Fibroblast of lung (primary cell): ENCODE data around the gene C2orf78. TPM values are rescaled to one million over a fixed set of nuclear protein-coding genes. Genes with fewer than 3 reads are reported as not detected.

Source experiments
- DNase-seq, 2 donors: peaks; one replicate each; pipeline versions ENCODE4 v3.0.0 to v3.0.0-alpha.2; 2010; ENCODE audit warnings: low read depth in 2 of 2
- H2AFZ ChIP-seq: 2 replicates; pipeline ENCODE4 v1.5.1; 2012; ENCODE audit warnings: low read length, control low read depth, inconsistent platforms
- H3K27ac ChIP-seq: 2 replicates; pipeline ENCODE4 v1.5.1; 2011; ENCODE audit warnings: low read length, control low read depth; ENCODE audit not compliant: insufficient read depth
- H3K27me3 ChIP-seq: 2 replicates; pipeline ENCODE4 v1.5.1; 2011; ENCODE audit warnings: mild to moderate bottlenecking, low read length; ENCODE audit not compliant: control insufficient read depth, insufficient read depth
- H3K36me3 ChIP-seq: 2 replicates; pipeline ENCODE4 v1.5.1; 2011; ENCODE audit warnings: low read length; ENCODE audit not compliant: control insufficient read depth, insufficient read depth
- H3K4me1 ChIP-seq: 2 replicates; pipeline ENCODE4 v1.5.1; 2011; ENCODE audit warnings: low read length; ENCODE audit not compliant: control insufficient read depth, insufficient read depth; ENCODE audit errors: extremely low read depth
- H3K4me2 ChIP-seq: 2 replicates; pipeline ENCODE4 v1.5.1; 2011; ENCODE audit warnings: low read length, control low read depth; ENCODE audit not compliant: insufficient read depth; ENCODE audit errors: extremely low read depth
- H3K4me3 ChIP-seq, 4 experiments: fragments of 200-600 bp in 1 of 4; sonication (generic) in 1 of 4; replicated peaks in 1 of 4; 2 replicates each; pipeline ENCODE4 v1.5.1; 2011 to 2016; ENCODE audit warnings: low read length in 4 of 4, low read depth in 3 of 4, mild to moderate bottlenecking in 3 of 4, control low read depth in 2 of 4, inconsistent platforms in 1 of 4, mixed read lengths in 1 of 4; ENCODE audit not compliant: insufficient read depth in 1 of 4; ENCODE audit errors: control extremely low read depth in 1 of 4
- H3K79me2 ChIP-seq: 2 replicates; pipeline ENCODE4 v1.5.1; 2012; ENCODE audit warnings: mild to moderate bottlenecking, low read length, inconsistent platforms; ENCODE audit not compliant: control insufficient read depth, insufficient read depth
- H3K9ac ChIP-seq: 2 replicates; pipeline ENCODE4 v1.5.1; 2011; ENCODE audit warnings: mild to moderate bottlenecking, low read length, control low read depth; ENCODE audit not compliant: insufficient read depth
- H3K9me3 ChIP-seq: 2 replicates; pipeline ENCODE4 v1.5.1; 2012; ENCODE audit warnings: low read depth, low read length; ENCODE audit not compliant: control insufficient read depth, insufficient read depth
- H4K20me1 ChIP-seq: 2 replicates; pipeline ENCODE4 v1.5.1; 2011; ENCODE audit warnings: low read length; ENCODE audit not compliant: control insufficient read depth, insufficient read depth; ENCODE audit errors: extremely low read depth
- CTCF ChIP-seq, 2 donors: IDR thresholded peaks in 1 of 2; conservative IDR thresholded peaks in 1 of 2; 1 replicate in 1 of 2; 2 replicates in 1 of 2; pipeline ENCODE4 v1.5.1; 2011 to 2012; ENCODE audit warnings: low read length in 2 of 2, control low read depth in 1 of 2, inconsistent platforms in 1 of 2, low read depth in 1 of 2, mild to moderate bottlenecking in 1 of 2
- EZH2 ChIP-seq: IDR thresholded peaks from 2 replicates; pipeline ENCODE4 v1.5.1; 2012; ENCODE audit warnings: low read length, control low read depth, mild to moderate bottlenecking; ENCODE audit errors: missing control alignments
- polyA plus RNA-seq, 2 donors: library from polyadenylated mRNA; depleted of rRNA in 1 of 2; stranded (reverse) in 1 of 2; unstranded in 1 of 2; fragments of >200 nt; gene quantifications; 2 replicates each; pipeline ENCODE4 v1.2.1, GENCODE V29; 2011 to 2012; ENCODE audit warnings: missing spikeins in 1 of 2
- total RNA-seq: library from RNA; depleted of rRNA; stranded (reverse); fragments of >200 nt; gene quantifications from 2 replicates; pipeline ENCODE4 v1.2.1, GENCODE V29; 2014

C2orf78 gene
- total and polyA plus RNA-seq, 2 donors (not counting 1 experiment from before 2014, with no cell fraction given) = not detected

- H3K9me3 ChIP-seq = no peaks in the 10 kb centered on the region
- no peak overlapping the region for H3K9ac ChIP-seq
- no peaks in the 10 kb centered on the region for H4K20me1 ChIP-seq
- H3K27me3 ChIP-seq = no peaks in the 10 kb centered on the region
- H3K27ac ChIP-seq = no peak overlapping the region
- H3K4me2 ChIP-seq = no peak overlapping the region
- peaks cover 15% of the 10 kb centered on the region for H3K4me1 ChIP-seq
- peaks cover 1% of the 10 kb centered on the region for H3K36me3 ChIP-seq
- DNase-seq = peak; percentile 84 to 99
- H3K4me3 ChIP-seq = no peak overlapping the region
- no peaks in the 10 kb centered on the region for H3K79me2 ChIP-seq
- TF ChIP-seq EZH2 (no peak), CTCF (conservative IDR thresholded peaks at IDR 0.05 in 1 of 2, IDR thresholded peaks at IDR 0.05 in 1 of 2; ENCODE audit: low read depth in 1 of 2, low read length in 2 of 2) (no peak)
- no peak overlapping the region for H2AFZ ChIP-seq
Observed at GRCh38 chr2:73856214-73856613, 72.2 kb downstream of the C2orf78 start.

- Histone ChIP-seq H4K20me1 (no peaks in the 10 kb centered on the region), H3K4me3 (no peak overlapping the region), H3K36me3 (peaks cover 3% of the 10 kb centered on the region), H3K79me2 (no peaks in the 10 kb centered on the region), H2AFZ (no peak overlapping the region), H3K9me3 (no peaks in the 10 kb centered on the region), H3K27ac (no peak overlapping the region), H3K4me2 (no peak overlapping the region), H3K27me3 (no peaks in the 10 kb centered on the region), H3K4me1 (peaks cover 9% of the 10 kb centered on the region), H3K9ac (no peak overlapping the region)
- DNase-seq = peak; percentile 82 to 91
- TF ChIP-seq EZH2 (no peak), CTCF (conservative IDR thresholded peaks at IDR 0.05 in 1 of 2, IDR thresholded peaks at IDR 0.05 in 1 of 2; ENCODE audit: low read depth in 1 of 2, low read length in 2 of 2) (no peak)
Observed at GRCh38 chr2:73859721-73860586, 76.0 kb downstream of the C2orf78 start.

- H3K9ac ChIP-seq = no peak overlapping the region
- no peak overlapping the region for H3K4me3 ChIP-seq
- H2AFZ ChIP-seq = no peak overlapping the region
- peaks cover 5% of the 10 kb centered on the region for H3K36me3 ChIP-seq
- no peaks in the 10 kb centered on the region for H4K20me1 ChIP-seq
- H3K79me2 ChIP-seq = no peaks in the 10 kb centered on the region
- H3K27me3 ChIP-seq = no peaks in the 10 kb centered on the region
- TF ChIP-seq CTCF (conservative IDR thresholded peaks at IDR 0.05 in 1 of 2, IDR thresholded peaks at IDR 0.05 in 1 of 2; ENCODE audit: low read depth in 1 of 2, low read length in 2 of 2) (no peak), EZH2 (no peak)
- DNase-seq = no peak
- no peaks in the 10 kb centered on the region for H3K9me3 ChIP-seq
- peaks cover 4% of the 10 kb centered on the region for H3K4me1 ChIP-seq
- no peak overlapping the region for H3K27ac ChIP-seq
- H3K4me2 ChIP-seq = no peak overlapping the region
Observed at GRCh38 chr2:73862987-73863386, 79.0 kb downstream of the C2orf78 start.

Other genes starting within 250 kb of the C2orf78 start
- not detected in 2 replicates for gene NAT8, start 141.8 kb upstream of the C2orf78 start, total RNA-seq
- gene NAT8, start 141.8 kb upstream of the C2orf78 start, polyA plus RNA-seq = not detected in 2 replicates
- gene TPRKB, start 46.8 kb upstream of the C2orf78 start, total RNA-seq = 16.5 and 19.5 TPM in 2 replicates
- 26.8 and 36.5 TPM in 2 replicates for gene TPRKB, start 46.8 kb upstream of the C2orf78 start, polyA plus RNA-seq
- gene DUSP11, start 4.1 kb upstream of the C2orf78 start, total RNA-seq = 24.9 and 31.7 TPM in 2 replicates
- gene DUSP11, start 4.1 kb upstream of the C2orf78 start, polyA plus RNA-seq = 36.1 and 38.0 TPM in 2 replicates
- 23.3 and 23.6 TPM in 2 replicates for gene STAMBP, start 44.8 kb downstream of the C2orf78 start, total RNA-seq
- gene STAMBP, start 44.8 kb downstream of the C2orf78 start, polyA plus RNA-seq = 38.2 and 44.2 TPM in 2 replicates
- 4.1 TPM in 2 replicates for gene ACTG2, start 108.8 kb downstream of the C2orf78 start, total RNA-seq
- gene ACTG2, start 108.8 kb downstream of the C2orf78 start, polyA plus RNA-seq = 107 and 600 TPM in 2 replicates
- gene DGUOK, start 142.7 kb downstream of the C2orf78 start, total RNA-seq = 51.6 and 54.3 TPM in 2 replicates
- gene DGUOK, start 142.7 kb downstream of the C2orf78 start, polyA plus RNA-seq = 83.2 and 93.7 TPM in 2 replicates
- 2.6 and 3.1 TPM in 2 replicates for gene TET3, start 200.7 kb downstream of the C2orf78 start, total RNA-seq
- gene TET3, start 200.7 kb downstream of the C2orf78 start, polyA plus RNA-seq = 1.6 and 2.1 TPM in 2 replicates